Nephron (organoid): ENCODE results near the gene LHB.
"Not testable (repeated sequence)": the region's sequence is repeated elsewhere in the genome, so short reads cannot be mapped to it uniquely, and the experiment has no call there.

Experiments used
- H3K27ac Mint-ChIP-seq, 3 experiments: 2 replicates each; pipeline ENCODE4 v1.8.0; 2020; ENCODE audit warnings: mixed read lengths in 3 of 3, mild to moderate bottlenecking in 2 of 3, moderate library complexity in 1 of 3
- H3K27me3 Mint-ChIP-seq: 2 replicates; pipeline ENCODE4 v1.8.0; 2021; ENCODE audit warnings: low read depth, mild to moderate bottlenecking, moderate library complexity, mixed read lengths
- H3K36me3 Mint-ChIP-seq: 2 replicates; pipeline ENCODE4 v1.8.0; 2020; ENCODE audit warnings: low read depth, mixed read lengths
- H3K4me1 Mint-ChIP-seq: 2 replicates; pipeline ENCODE4 v1.8.0; 2020; ENCODE audit warnings: mixed read lengths
- H3K4me3 Mint-ChIP-seq, 3 experiments: 2 replicates each; pipeline ENCODE4 v1.8.0; 2020; ENCODE audit warnings: mild to moderate bottlenecking in 3 of 3, mixed read lengths in 3 of 3, moderate library complexity in 2 of 3
- H3K9me3 Mint-ChIP-seq: 2 replicates; pipeline ENCODE4 v1.8.0; 2020; ENCODE audit warnings: mixed read lengths
- CTCF ChIP-seq, 3 experiments: fragments of 200-600 bp; sonication (generic); IDR thresholded peaks; one replicate each; pipeline ENCODE4 v1.5.0; 2021; ENCODE audit warnings: antibody characterized with exemption in 3 of 3; ENCODE audit not compliant: unreplicated experiment in 3 of 3

The LHB gene

GRCh38 chr19:49025088-49025487 lies 8.2 kb upstream of the LHB start:
- H3K4me3 Mint-ChIP-seq, H3K27ac Mint-ChIP-seq, H3K4me1 Mint-ChIP-seq, H3K9me3 Mint-ChIP-seq, H3K36me3 Mint-ChIP-seq: not testable (repeated sequence)
- peaks cover 19% of the 10 kb centered on the region for H3K27me3 Mint-ChIP-seq

- H3K9me3 Mint-ChIP-seq, H3K4me1 Mint-ChIP-seq, H3K4me3 Mint-ChIP-seq, H3K27ac Mint-ChIP-seq, H3K36me3 Mint-ChIP-seq: not testable (repeated sequence)
- peaks cover 28% of the 10 kb centered on the region for H3K27me3 Mint-ChIP-seq
Observed at GRCh38 chr19:49024233-49024632, 7.3 kb upstream of the LHB start, which contains the start of gene CGB3. Gene CGB3 (minus strand): TSS chr19:49024333. CDS start chr19:49023971, 362 bp downstream.

GRCh38 chr19:49022116-49022515 lies 5.2 kb upstream of the LHB start:
- no peaks in the 10 kb centered on the region for H3K9me3 Mint-ChIP-seq
- no peaks in the 10 kb centered on the region for H3K36me3 Mint-ChIP-seq
- no peak overlapping the region for H3K4me3 Mint-ChIP-seq
- TF ChIP-seq CTCF (IDR thresholded peaks at IDR 0.05; ENCODE audit: unreplicated experiment in 3 of 3), result no peak
- H3K27me3 Mint-ChIP-seq, result peaks cover 42% of the 10 kb centered on the region
- H3K4me1 Mint-ChIP-seq, result peaks cover 7% of the 10 kb centered on the region
- no peak overlapping the region for H3K27ac Mint-ChIP-seq

GRCh38 chr19:49020931-49021895 lies 4.3 kb upstream of the LHB start:
- Mint-ChIP-seq H3K4me3 (peak overlapping the region in 2 of 3 experiments; percentile 4 to 8), H3K27me3 (peaks cover 44% of the 10 kb centered on the region), H3K4me1 (peaks cover 7% of the 10 kb centered on the region), H3K27ac (peak overlapping the region in 1 of 3 experiments; percentile 12), H3K36me3 (no peaks in the 10 kb centered on the region), H3K9me3 (no peaks in the 10 kb centered on the region)
- no peak for TF ChIP-seq CTCF (IDR thresholded peaks at IDR 0.05; ENCODE audit: unreplicated experiment in 3 of 3)

- H3K36me3 Mint-ChIP-seq, result peaks cover 6% of the 10 kb centered on the region
- H3K27me3 Mint-ChIP-seq, result peaks cover 44% of the 10 kb centered on the region
- H3K27ac Mint-ChIP-seq, result no peak overlapping the region
- no peak for TF ChIP-seq CTCF (IDR thresholded peaks at IDR 0.05; ENCODE audit: unreplicated experiment in 3 of 3)
- no peaks in the 10 kb centered on the region for H3K9me3 Mint-ChIP-seq
- peaks cover 7% of the 10 kb centered on the region for H3K4me1 Mint-ChIP-seq
- H3K4me3 Mint-ChIP-seq, result no peak overlapping the region
Observed at GRCh38 chr19:49020342-49020741, 3.5 kb upstream of the LHB start.

GRCh38 chr19:49019242-49019932 lies 2.5 kb upstream of the LHB start:
- peaks cover 44% of the 10 kb centered on the region for H3K27me3 Mint-ChIP-seq
- no peak for TF ChIP-seq CTCF (IDR thresholded peaks at IDR 0.05; ENCODE audit: unreplicated experiment in 3 of 3)
- no peak overlapping the region for H3K27ac Mint-ChIP-seq
- peaks cover 6% of the 10 kb centered on the region for H3K36me3 Mint-ChIP-seq
- H3K4me1 Mint-ChIP-seq, result peaks cover 7% of the 10 kb centered on the region
- no peaks in the 10 kb centered on the region for H3K9me3 Mint-ChIP-seq
- peak overlapping the region; percentile 57 to 62 (median 60) for H3K4me3 Mint-ChIP-seq

GRCh38 chr19:49018388-49019241 lies 1.7 kb upstream of the LHB start:
- H3K27me3 Mint-ChIP-seq, result peaks cover 44% of the 10 kb centered on the region

More at GRCh38 chr19:49018388-49019241, 1.7 kb upstream of the LHB start:
- H3K9me3 Mint-ChIP-seq, H3K27ac Mint-ChIP-seq, H3K4me1 Mint-ChIP-seq: not testable (repeated sequence)
- Mint-ChIP-seq H3K36me3 (peaks cover 11% of the 10 kb centered on the region), H3K4me3 (peak overlapping the region; percentile 57 to 62 (median 60))
